RWPE2 (cell line): Measurements from ENCODE around the gene CACNA1D.

Experiments used
- ATAC-seq: fragments of 200-7000 bp; cut with Tn5 transposase; 3 replicates; pipeline ENCODE4 v1.9.1; 2021; ENCODE audit warnings: low read depth
- DNase-seq: peaks from one replicate; pipeline ENCODE4 v3.0.0-alpha.2; 2020; ENCODE audit warnings: low spot score
- H3K27ac ChIP-seq: fragments of 450-650 bp; 2 replicates; pipeline ENCODE4 v1.5.1; 2017; ENCODE audit warnings: mild to moderate bottlenecking; ENCODE audit not compliant: poor library complexity, severe bottlenecking
- H3K27me3 ChIP-seq: fragments of 250-450 bp; sonication (Bioruptor Pico); 2 replicates; pipeline ENCODE4 v1.5.1; 2021; ENCODE audit warnings: mild to moderate bottlenecking, moderate library complexity; ENCODE audit not compliant: insufficient read depth, poor library complexity, severe bottlenecking
- H3K36me3 ChIP-seq: fragments of 250-450 bp; sonication (Bioruptor Pico); 2 replicates; pipeline ENCODE4 v1.5.1; 2020; ENCODE audit warnings: low read depth, mild to moderate bottlenecking, moderate library complexity
- H3K4me1 ChIP-seq: fragments of 250-450 bp; sonication (Bioruptor Pico); 2 replicates; pipeline ENCODE4 v1.5.1; 2021; ENCODE audit warnings: mild to moderate bottlenecking, moderate library complexity; ENCODE audit not compliant: insufficient read depth, poor library complexity, severe bottlenecking
- H3K4me3 ChIP-seq: fragments of 250-450 bp; sonication (Bioruptor Pico); 2 replicates; pipeline ENCODE4 v1.5.1; 2021; ENCODE audit warnings: mild to moderate bottlenecking, moderate library complexity; ENCODE audit not compliant: severe bottlenecking
- H3K9me3 ChIP-seq: fragments of 250-450 bp; sonication (Bioruptor Pico); 2 replicates; pipeline ENCODE4 v1.5.1; 2021; ENCODE audit warnings: mild to moderate bottlenecking, moderate library complexity; ENCODE audit not compliant: severe bottlenecking
- CTCF ChIP-seq: fragments of 450-650 bp; IDR thresholded peaks from one replicate; pipeline ENCODE4 v1.5.1; 2017; ENCODE audit warnings: mild to moderate bottlenecking, moderate library complexity; ENCODE audit not compliant: poor library complexity, severe bottlenecking

Gene CACNA1D

GRCh38 chr3:53671961-53672299, 177.5 kb downstream of the CACNA1D start:
- no peaks in the 10 kb centered on the region for H3K36me3 ChIP-seq
- no peak for ATAC-seq
- DNase-seq = no peak
- H3K27me3 ChIP-seq = peaks cover 3% of the 10 kb centered on the region
- no peak overlapping the region for H3K4me3 ChIP-seq
- no peak for TF ChIP-seq CTCF
- no peaks in the 10 kb centered on the region for H3K9me3 ChIP-seq
- no peaks in the 10 kb centered on the region for H3K4me1 ChIP-seq
- H3K27ac ChIP-seq = no peak overlapping the region

DNA sequence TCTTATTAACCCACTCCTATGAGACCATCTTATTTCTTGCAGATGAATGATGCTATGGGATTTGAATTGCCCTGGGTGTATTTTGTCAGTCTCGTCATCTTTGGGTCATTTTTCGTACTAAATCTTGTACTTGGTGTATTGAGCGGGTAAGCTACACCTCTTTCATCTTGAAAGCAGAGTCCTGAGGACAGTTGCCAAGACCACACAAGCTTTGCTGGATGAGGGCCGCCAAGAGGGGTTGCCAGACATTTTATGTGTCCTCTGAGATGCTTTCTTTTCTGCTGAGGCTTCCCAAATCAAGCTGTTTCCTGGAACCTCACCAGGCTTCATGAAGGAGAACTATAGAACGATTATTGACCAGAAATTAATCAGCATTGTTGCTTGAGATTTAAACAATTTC, 178.6 kb downstream of the CACNA1D start:
- no peak overlapping the region for H3K27ac ChIP-seq
- no peaks in the 10 kb centered on the region for H3K36me3 ChIP-seq
- H3K4me3 ChIP-seq = no peak overlapping the region
- no peak for TF ChIP-seq CTCF
- no peak for ATAC-seq
- H3K4me1 ChIP-seq = no peaks in the 10 kb centered on the region
- DNase-seq = no peak
- H3K27me3 ChIP-seq = peaks cover 3% of the 10 kb centered on the region
- no peaks in the 10 kb centered on the region for H3K9me3 ChIP-seq

GRCh38 chr3:53673722-53674350, 179.4 kb downstream of the CACNA1D start:
- ATAC-seq (no peak), DNase-seq (no peak)
- Histone ChIP-seq H3K4me1 (no peaks in the 10 kb centered on the region), H3K4me3 (no peak overlapping the region), H3K9me3 (no peaks in the 10 kb centered on the region), H3K36me3 (no peaks in the 10 kb centered on the region), H3K27ac (no peak overlapping the region), H3K27me3 (peaks cover 3% of the 10 kb centered on the region)
- TF ChIP-seq CTCF = no peak

DNA sequence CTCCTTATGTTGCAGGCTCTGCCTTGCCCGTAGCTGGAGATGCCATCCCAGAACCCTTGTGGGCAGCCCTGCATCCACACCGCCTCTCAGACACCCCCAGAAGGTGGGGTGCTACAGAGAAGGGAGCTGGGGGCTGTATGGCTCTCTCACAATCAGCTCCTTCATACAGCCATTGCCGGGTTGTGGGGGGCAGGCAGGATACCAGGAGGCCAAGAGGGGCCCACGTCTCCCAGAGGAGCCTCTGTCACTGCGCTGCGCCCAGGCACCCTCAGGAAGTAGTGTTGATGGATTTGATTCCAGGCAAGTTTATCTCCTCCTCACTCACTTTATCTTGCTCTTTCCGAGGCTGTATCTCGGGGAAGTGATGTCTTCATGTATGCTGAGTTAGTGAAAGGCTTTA, 180.2 kb downstream of the CACNA1D start:
- H3K36me3 ChIP-seq = no peaks in the 10 kb centered on the region
- no peak overlapping the region for H3K4me3 ChIP-seq
- ATAC-seq (no peak), DNase-seq (no peak)
- H3K9me3 ChIP-seq = no peaks in the 10 kb centered on the region
- no peak overlapping the region for H3K27ac ChIP-seq
- no peak for TF ChIP-seq CTCF
- H3K4me1 ChIP-seq = no peaks in the 10 kb centered on the region
- peaks cover 3% of the 10 kb centered on the region for H3K27me3 ChIP-seq

DNA sequence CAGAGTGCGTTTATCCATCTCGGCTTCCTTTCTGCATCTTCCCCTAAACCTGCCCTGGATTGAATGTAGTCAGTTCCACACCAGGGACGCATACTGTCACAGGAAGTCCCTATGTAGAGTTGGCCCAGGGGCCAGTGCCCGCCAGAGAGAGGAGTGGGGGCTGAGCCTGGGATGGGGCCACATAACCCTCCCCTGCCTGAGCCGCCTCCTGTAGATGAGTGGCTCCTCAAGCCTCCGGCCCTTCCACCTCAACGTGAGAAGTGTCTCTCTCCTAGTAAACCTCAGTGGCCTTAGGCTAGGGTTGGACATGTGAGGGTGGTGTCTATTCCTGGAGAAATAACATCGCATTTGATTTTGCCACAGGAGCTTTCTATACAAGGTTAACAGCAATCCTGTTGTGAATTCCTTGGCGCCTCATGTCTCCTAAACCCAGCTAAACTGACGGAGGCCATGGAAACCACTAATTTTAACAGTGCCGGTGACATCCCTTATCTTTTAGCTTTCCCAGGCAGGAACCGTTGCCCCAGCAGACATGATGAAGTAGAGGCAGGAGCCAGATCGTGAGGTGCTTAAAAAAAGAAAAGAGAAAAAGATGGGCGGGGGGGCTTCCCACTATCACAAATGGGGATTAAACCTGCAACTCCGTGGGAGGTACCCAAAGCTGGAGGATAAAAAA, 180.7 kb downstream of the CACNA1D start:
- H3K27ac ChIP-seq = no peak overlapping the region
- H3K27me3 ChIP-seq = peaks cover 3% of the 10 kb centered on the region
- H3K9me3 ChIP-seq = no peaks in the 10 kb centered on the region
- no peaks in the 10 kb centered on the region for H3K36me3 ChIP-seq
- H3K4me3 ChIP-seq = no peak overlapping the region
- no peak for ATAC-seq
- H3K4me1 ChIP-seq = no peaks in the 10 kb centered on the region
- DNase-seq = no peak
- no peak for TF ChIP-seq CTCF
